Endothelial cell of umbilical vein (primary cell): ENCODE results near the gene CELSR1. TPM values are rescaled to one million over a fixed set of nuclear protein-coding genes. Genes with fewer than 3 reads are reported as not detected.

Experiments used
- BruUV-seq: library from RNA; stranded (reverse); fragments of 400-500 nt; replicated peaks from 2 replicates; lab custom pipeline; 2021; lab: Mats Ljungman, UMichigan
- CTCF ChIA-PET: fragments of 300-600, 350-600 bp; sonication (Branson Sonifier 250); formaldehyde crosslinking; loops from one replicate; lab custom pipeline; 2021; ENCODE audit warnings: antibody characterized with exemption, inconsistent platforms; lab: Charles Lee
- POLR2A ChIA-PET: fragments of 300-600, 350-600 bp; sonication (Branson Sonifier 250); formaldehyde crosslinking; loops from one replicate; lab custom pipeline; 2021; ENCODE audit warnings: antibody characterized with exemption, inconsistent platforms; lab: Charles Lee
- DNase-seq: peaks from one replicate; pipeline ENCODE4 v3.0.0-alpha.2; 2011; ENCODE audit warnings: low read depth, low spot score
- FAIRE-seq: peaks from 2 replicates; lab custom pipeline; 2011; peaks lifted over from hg19 to GRCh38; lab: Jason Lieb, UNC
- H2AFZ ChIP-seq: 2 replicates; pipeline ENCODE4 v1.6.0; 2012; ENCODE audit warnings: low read depth, low read length, control low read depth, inconsistent platforms
- H3K27ac ChIP-seq: 2 replicates; pipeline ENCODE4 v1.5.1; 2011; ENCODE audit warnings: low read depth, mild to moderate bottlenecking, control low read depth, low read length, moderate library complexity; ENCODE audit not compliant: insufficient read depth
- H3K27me3 ChIP-seq, 2 experiments: 2 replicates each; pipeline versions ENCODE4 v1.6.0 to v1.6.1; 2011; ENCODE audit warnings: low read length in 2 of 2, mixed read lengths in 1 of 2; ENCODE audit not compliant: control insufficient read depth in 2 of 2, insufficient read depth in 2 of 2
- H3K36me3 ChIP-seq, 2 experiments: 2 replicates in 1 of 2; 3 replicates in 1 of 2; pipeline ENCODE4 v1.5.1; 2011; ENCODE audit warnings: low read length in 2 of 2, mild to moderate bottlenecking in 1 of 2, moderate library complexity in 1 of 2; ENCODE audit not compliant: control insufficient read depth in 2 of 2, insufficient read depth in 2 of 2; ENCODE audit errors: extremely low read depth in 1 of 2
- H3K4me1 ChIP-seq: 3 replicates; pipeline ENCODE4 v1.5.1; 2011; ENCODE audit warnings: mild to moderate bottlenecking, low read length; ENCODE audit not compliant: control insufficient read depth, insufficient read depth; ENCODE audit errors: extremely low read depth
- H3K4me2 ChIP-seq: 2 replicates; pipeline ENCODE4 v1.6.1; 2011; ENCODE audit warnings: low read length, control low read depth, mixed read lengths; ENCODE audit not compliant: insufficient read depth
- H3K4me3 ChIP-seq, 3 experiments: fragments of 200-600 bp in 1 of 3; sonication (generic), shearing (Covaris generic) in 1 of 3; replicated peaks in 1 of 3; 2 replicates each; pipeline ENCODE4 v1.5.1; 2011 to 2016; ENCODE audit warnings: control low read depth in 3 of 3, low read length in 3 of 3, mild to moderate bottlenecking in 2 of 3, inconsistent platforms in 1 of 3, low read depth in 1 of 3, moderate library complexity in 1 of 3; ENCODE audit not compliant: insufficient read depth in 1 of 3
- H3K79me2 ChIP-seq: 2 replicates; pipeline ENCODE4 v1.6.0; 2012; ENCODE audit warnings: low read length, inconsistent platforms; ENCODE audit not compliant: control insufficient read depth, insufficient read depth
- H3K9ac ChIP-seq: replicated peaks from 2 replicates; pipeline ENCODE3; 2011; ENCODE audit warnings: low read length, control low read depth; ENCODE audit not compliant: insufficient read depth; ENCODE audit errors: extremely low read depth
- H3K9me1 ChIP-seq: replicated peaks from 3 replicates; pipeline ENCODE4 v1.6.0; 2011; ENCODE audit warnings: mild to moderate bottlenecking, low read length; ENCODE audit not compliant: control insufficient read depth, insufficient read depth; ENCODE audit errors: extremely low read depth
- H3K9me3 ChIP-seq: replicated peaks from 2 replicates; pipeline ENCODE4 v1.5.1; 2012; ENCODE audit warnings: low read length, inconsistent platforms; ENCODE audit not compliant: control insufficient read depth, insufficient read depth
- H4K20me1 ChIP-seq: replicated peaks from 2 replicates; pipeline ENCODE3; 2011; ENCODE audit warnings: mild to moderate bottlenecking, low read length; ENCODE audit not compliant: control insufficient read depth, insufficient read depth; ENCODE audit errors: extremely low read depth
- EZH2 ChIP-seq: IDR thresholded peaks from 2 replicates; pipeline ENCODE4 v1.6.1; 2012; ENCODE audit warnings: borderline replicate concordance, low read depth, mild to moderate bottlenecking, moderate library complexity, low read length, inconsistent platforms; ENCODE audit not compliant: severe bottlenecking
- FOS ChIP-seq: IDR thresholded peaks from 2 replicates; pipeline ENCODE4 v1.6.1; 2011; ENCODE audit warnings: mild to moderate bottlenecking, low read length, moderate library complexity, borderline replicate concordance; ENCODE audit not compliant: insufficient read depth
- GATA2 ChIP-seq: IDR thresholded peaks from 2 replicates; pipeline ENCODE4 v1.7.0; 2011; ENCODE audit warnings: low read depth, mild to moderate bottlenecking, moderate library complexity, mixed read lengths, low read length; ENCODE audit not compliant: insufficient read length, insufficient read depth
- JUN ChIP-seq: IDR thresholded peaks from 2 replicates; pipeline ENCODE4 v1.6.1; 2011; ENCODE audit warnings: borderline replicate concordance, low read depth; ENCODE audit not compliant: insufficient read length, insufficient read depth
- MYC ChIP-seq: IDR thresholded peaks from one replicate; pipeline ENCODE4 v1.6.1; 2011; ENCODE audit warnings: mild to moderate bottlenecking, low read depth, low read length
- POLR2A ChIP-seq: IDR thresholded peaks from 2 replicates; pipeline ENCODE4 v1.6.1; 2012; ENCODE audit warnings: low read depth, mild to moderate bottlenecking, control low read depth, low read length
- POLR2AphosphoS5 ChIP-seq: IDR thresholded peaks from 2 replicates; pipeline ENCODE4 v1.6.1; 2012; ENCODE audit warnings: low read depth, mild to moderate bottlenecking, control low read depth, low read length, moderate library complexity; ENCODE audit not compliant: insufficient read depth
- dilution Hi-C: fragments of 300-500 bp; cut with MboI; formaldehyde crosslinking; loops from one replicate; pipeline ENCODE4 v1.15.0; 2019; ENCODE audit warnings: low sequenced_read_pairs; ENCODE audit not compliant: extremely low pct_ligation_motif_present
- intact Hi-C: fragments of 100-400 bp; cut with micrococcal nuclease; formaldehyde crosslinking; loops from one replicate; pipeline ENCODE4 v1.10.0; 2022
- polyA plus RNA-seq, 4 experiments: library from polyadenylated mRNA; depleted of rRNA in 3 of 4; stranded (reverse) in 3 of 4; unstranded in 1 of 4; fragments of >200 nt; gene quantifications; 2 replicates each; pipeline versions ENCODE4 v1.2.1 to v1.2.3, GENCODE V29; 2011 to 2012; ENCODE audit warnings: missing spikeins in 1 of 4
- total RNA-seq: library from RNA; stranded (reverse); gene quantifications from 2 replicates; pipeline ENCODE4 v1.2.3, GENCODE V29; 2021
- TF ChIP-seq, protein P1 (sequence below), 2 donors: IDR thresholded peaks; 1 replicate in 1 of 2; 2 replicates in 1 of 2; pipeline ENCODE4 v1.5.1; 2011; ENCODE audit warnings: low read length in 2 of 2, mild to moderate bottlenecking in 2 of 2, moderate library complexity in 2 of 2, control low read depth in 1 of 2, inconsistent platforms in 1 of 2, low read depth in 1 of 2; ENCODE audit not compliant: insufficient read depth in 1 of 2; ENCODE audit errors: extremely low read depth in 1 of 2
- TF ChIP-seq, protein P2 (sequence below): IDR thresholded peaks from 2 replicates; pipeline ENCODE4 v1.6.1; 2011; ENCODE audit not compliant: insufficient read depth, insufficient read length

CELSR1 gene
- total and polyA plus RNA-seq, 2 donors (not counting 3 experiments of a cell fraction or from before 2014, with no cell fraction given): 3.7 to 5.4 TPM

DNA sequence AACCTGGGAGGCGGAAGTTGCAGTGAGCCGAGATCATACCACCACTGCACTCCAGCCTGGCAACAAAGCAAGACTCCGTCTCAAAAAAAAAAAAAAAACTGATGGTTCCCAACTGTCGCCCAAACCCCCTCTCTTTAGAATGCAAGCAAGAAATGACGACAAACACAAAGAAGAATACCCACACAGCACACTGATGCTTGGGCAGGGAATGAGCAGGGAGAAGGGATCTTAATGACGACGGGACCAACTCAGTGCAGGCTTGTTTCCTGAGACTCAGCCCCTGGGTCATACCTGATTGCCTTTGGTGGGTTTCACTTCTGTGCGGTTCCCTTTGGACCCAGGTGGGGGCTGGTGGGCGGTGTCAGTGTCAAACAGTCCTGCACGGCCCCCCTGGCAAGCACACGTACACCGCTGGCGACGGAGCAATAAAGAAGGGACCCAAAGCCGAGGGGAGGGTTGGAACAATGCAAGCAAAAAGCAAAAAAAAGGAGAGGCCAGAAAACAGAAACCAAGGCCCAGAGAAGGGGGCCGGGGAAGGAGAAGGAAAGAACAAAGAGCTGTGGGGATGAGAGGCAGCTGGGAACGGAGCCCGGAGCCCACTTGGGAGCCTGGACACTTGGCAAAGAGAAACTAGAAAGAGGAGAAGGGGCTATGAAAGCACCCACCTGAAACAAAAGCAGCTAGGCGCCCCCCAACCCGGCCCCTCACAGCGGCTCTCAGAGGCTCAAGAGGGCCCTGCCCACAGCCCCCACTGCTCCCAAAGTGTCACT, 99.6 kb downstream of the CELSR1 start:
- BruUV-seq: no TSS peak
- H3K9me3 ChIP-seq: no peaks in the 10 kb centered on the region
- H3K4me3 ChIP-seq: no peak overlapping the region
- ChIA-PET POLR2A (no interaction called here), CTCF (interaction anchor here (1.4 kb wide), 1 partner anchor 126 kb away, joined by 3 read pairs; no protein-coding TSS in a partner anchor)
- FAIRE-seq: no peak
- no peak overlapping the region for H3K9ac ChIP-seq
- intact Hi-C loops (no loop called here), dilution Hi-C loops (no loop called here)
- no peaks in the 10 kb centered on the region for H3K27me3 ChIP-seq
- no peaks in the 10 kb centered on the region for H4K20me1 ChIP-seq
- H3K4me1 ChIP-seq: no peaks in the 10 kb centered on the region
- no peaks in the 10 kb centered on the region for H3K79me2 ChIP-seq
- H3K36me3 ChIP-seq: no peaks in the 10 kb centered on the region
- no peak for TF ChIP-seq POLR2A
- TF ChIP-seq GATA2: no peak
- no peak for TF ChIP-seq POLR2AphosphoS5
- no peak for TF ChIP-seq MYC
- no peak for TF ChIP-seq FOS
- H3K4me2 ChIP-seq: no peak overlapping the region
- no peak overlapping the region for H3K27ac ChIP-seq
- H3K9me1 ChIP-seq: no peaks in the 10 kb centered on the region
- no peak overlapping the region for H2AFZ ChIP-seq
- DNase-seq: no peak

DNA sequence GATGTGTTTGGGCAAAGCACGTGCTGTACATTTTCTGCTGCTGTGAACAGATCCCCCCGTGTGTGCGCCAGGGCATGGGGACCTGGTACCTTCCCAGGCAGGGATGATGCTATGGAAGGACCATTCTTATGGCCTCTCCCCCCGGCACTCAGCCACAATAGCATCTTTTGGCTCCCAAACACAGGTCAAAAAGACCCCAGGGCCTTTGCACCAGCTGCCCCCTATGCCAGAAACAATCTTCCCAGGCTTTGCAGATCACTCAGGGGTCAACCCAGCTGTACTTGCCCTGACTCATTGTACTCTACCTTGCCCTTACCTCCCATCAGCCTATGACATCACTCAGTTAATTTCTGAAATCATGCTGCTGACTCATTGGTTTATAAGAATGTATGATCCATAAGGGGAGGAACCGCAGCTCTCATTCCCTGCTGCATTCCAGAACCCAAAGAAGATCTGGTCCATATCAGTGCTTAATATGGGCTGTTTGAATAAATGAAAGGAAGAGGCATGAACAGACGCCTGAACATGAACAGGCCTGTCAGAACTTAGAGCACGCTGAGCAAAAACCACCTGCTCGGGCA, 100.7 kb downstream of the CELSR1 start:
- no TSS peak for BruUV-seq
- CTCF ChIA-PET: no interaction called here

More for the DNA sequence above, 100.7 kb downstream of the CELSR1 start:
- Histone ChIP-seq H3K36me3 (no peaks in the 10 kb centered on the region), H3K4me3 (no peak overlapping the region), H2AFZ (no peak overlapping the region), H3K4me2 (no peak overlapping the region), H3K27me3 (no peaks in the 10 kb centered on the region), H3K9me3 (no peaks in the 10 kb centered on the region), H4K20me1 (no peaks in the 10 kb centered on the region), H3K27ac (no peak overlapping the region), H3K9ac (no peak overlapping the region), H3K4me1 (no peaks in the 10 kb centered on the region), H3K79me2 (no peaks in the 10 kb centered on the region), H3K9me1 (no peaks in the 10 kb centered on the region)
- FAIRE-seq: no peak
- TF ChIP-seq FOS (no peak), POLR2AphosphoS5 (no peak), MYC (no peak), JUN (no peak), POLR2A (no peak), EZH2 (no peak), GATA2 (no peak)
- TF ChIP-seq, protein P1, sequence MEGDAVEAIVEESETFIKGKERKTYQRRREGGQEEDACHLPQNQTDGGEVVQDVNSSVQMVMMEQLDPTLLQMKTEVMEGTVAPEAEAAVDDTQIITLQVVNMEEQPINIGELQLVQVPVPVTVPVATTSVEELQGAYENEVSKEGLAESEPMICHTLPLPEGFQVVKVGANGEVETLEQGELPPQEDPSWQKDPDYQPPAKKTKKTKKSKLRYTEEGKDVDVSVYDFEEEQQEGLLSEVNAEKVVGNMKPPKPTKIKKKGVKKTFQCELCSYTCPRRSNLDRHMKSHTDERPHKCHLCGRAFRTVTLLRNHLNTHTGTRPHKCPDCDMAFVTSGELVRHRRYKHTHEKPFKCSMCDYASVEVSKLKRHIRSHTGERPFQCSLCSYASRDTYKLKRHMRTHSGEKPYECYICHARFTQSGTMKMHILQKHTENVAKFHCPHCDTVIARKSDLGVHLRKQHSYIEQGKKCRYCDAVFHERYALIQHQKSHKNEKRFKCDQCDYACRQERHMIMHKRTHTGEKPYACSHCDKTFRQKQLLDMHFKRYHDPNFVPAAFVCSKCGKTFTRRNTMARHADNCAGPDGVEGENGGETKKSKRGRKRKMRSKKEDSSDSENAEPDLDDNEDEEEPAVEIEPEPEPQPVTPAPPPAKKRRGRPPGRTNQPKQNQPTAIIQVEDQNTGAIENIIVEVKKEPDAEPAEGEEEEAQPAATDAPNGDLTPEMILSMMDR (IDR thresholded peaks at IDR 0.05; ENCODE audit: extremely low read depth in 1 of 2, insufficient read depth in 1 of 2, low read depth in 1 of 2, low read length in 2 of 2): no peak
- TF ChIP-seq, protein P2, sequence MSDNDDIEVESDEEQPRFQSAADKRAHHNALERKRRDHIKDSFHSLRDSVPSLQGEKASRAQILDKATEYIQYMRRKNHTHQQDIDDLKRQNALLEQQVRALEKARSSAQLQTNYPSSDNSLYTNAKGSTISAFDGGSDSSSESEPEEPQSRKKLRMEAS: no peak
- dilution Hi-C loops: no loop called here
- no peak for DNase-seq
- POLR2A ChIA-PET: no interaction called here
- intact Hi-C loops: no loop called here
